GM21526 (cell line): Measurements from ENCODE around the gene SLC22A15.

ENCODE experiments used
- ATAC-seq: cut with Tn5 transposase; IDR thresholded peaks from one replicate; pipeline ENCODE4 v1.9.1; 2021; ENCODE audit warnings: moderate library complexity; ENCODE audit not compliant: unreplicated experiment, low FRiP score

SLC22A15 gene

GRCh38 chr1:116096013-116096618 is 119.8 kb downstream of the SLC22A15 start:
- ATAC-seq = no peak

- ATAC-seq = no peak
Observed at GRCh38 chr1:116097626-116098025, 121.3 kb downstream of the SLC22A15 start.

GRCh38 chr1:116099379-116099778 is 123.1 kb downstream of the SLC22A15 start:
- ATAC-seq = no peak

GRCh38 chr1:116099919-116100318 is 123.6 kb downstream of the SLC22A15 start:
- no peak for ATAC-seq

GRCh38 chr1:116104667-116105066 is 128.4 kb downstream of the SLC22A15 start:
- ATAC-seq = no peak

- no peak for ATAC-seq
Observed at GRCh38 chr1:116105996-116106395, 129.7 kb downstream of the SLC22A15 start.

GRCh38 chr1:116106646-116107045 is 130.3 kb downstream of the SLC22A15 start:
- ATAC-seq = no peak

- ATAC-seq = no peak
Observed at GRCh38 chr1:116107371-116107770, 131.1 kb downstream of the SLC22A15 start.

GRCh38 chr1:116110567-116111523 is 134.5 kb downstream of the SLC22A15 start, which contains the start of gene MAB21L3:
Gene MAB21L3 (plus strand): TSS chr1:116111399. CDS start chr1:116112616, 1,217 bp downstream.
- ATAC-seq = no peak

- ATAC-seq = no peak
Observed at GRCh38 chr1:116111524-116112021, 135.3 kb downstream of the SLC22A15 start.

- no peak for ATAC-seq
Observed at GRCh38 chr1:116112388-116113140, 136.3 kb downstream of the SLC22A15 start.

GRCh38 chr1:116113615-116114014 is 137.3 kb downstream of the SLC22A15 start:
- ATAC-seq = no peak

- ATAC-seq = no peak
Observed at GRCh38 chr1:116115476-116116439, 139.4 kb downstream of the SLC22A15 start.

GRCh38 chr1:116118471-116118870 is 142.2 kb downstream of the SLC22A15 start:
- ATAC-seq = no peak
